Measurements from ENCODE around the gene APOL6.
"Not testable (repeated sequence)": the region's sequence is repeated elsewhere in the genome, so short reads cannot be mapped to it uniquely, and the experiment has no call there.

Gene APOL6

DNA sequence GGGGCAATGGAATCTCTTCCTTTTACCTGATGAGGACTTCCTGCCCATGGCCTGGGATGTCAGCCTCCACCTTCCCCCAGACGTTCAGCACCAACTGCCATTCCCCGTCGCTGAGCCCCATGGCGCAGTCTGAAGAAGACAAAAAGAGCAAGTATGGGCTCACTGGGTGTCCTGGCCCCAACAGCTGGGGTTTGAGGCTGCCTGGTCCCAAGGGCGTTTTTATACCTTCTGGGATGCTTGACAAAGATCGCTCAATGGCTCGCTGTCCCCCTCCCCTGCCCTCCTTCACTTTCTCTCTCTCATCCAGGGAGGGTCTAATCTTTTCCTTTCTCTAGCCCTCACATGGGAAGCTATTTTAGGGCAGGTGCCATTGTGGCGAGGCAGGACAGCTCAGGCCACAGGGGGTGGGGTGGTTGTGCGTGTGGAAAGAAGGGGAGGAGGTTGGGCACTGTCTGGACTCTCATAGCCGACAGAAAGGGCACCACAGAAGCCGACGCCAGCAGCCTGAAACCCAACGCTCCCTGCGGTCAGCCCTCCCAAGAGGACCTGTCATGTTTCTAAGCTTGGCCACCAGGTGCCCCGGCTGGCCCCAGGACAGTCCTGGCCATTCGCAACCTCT is 31.0 kb upstream of the APOL6 start, which contains the start of gene MB:
Gene MB (minus strand): TSS at position 193 of the 619 bp plus-strand sequence. CDS start 72 bp downstream, at position 121.
- no peak for DNase-seq (ENCODE audit: low read depth in 2 of 2)

DNA sequence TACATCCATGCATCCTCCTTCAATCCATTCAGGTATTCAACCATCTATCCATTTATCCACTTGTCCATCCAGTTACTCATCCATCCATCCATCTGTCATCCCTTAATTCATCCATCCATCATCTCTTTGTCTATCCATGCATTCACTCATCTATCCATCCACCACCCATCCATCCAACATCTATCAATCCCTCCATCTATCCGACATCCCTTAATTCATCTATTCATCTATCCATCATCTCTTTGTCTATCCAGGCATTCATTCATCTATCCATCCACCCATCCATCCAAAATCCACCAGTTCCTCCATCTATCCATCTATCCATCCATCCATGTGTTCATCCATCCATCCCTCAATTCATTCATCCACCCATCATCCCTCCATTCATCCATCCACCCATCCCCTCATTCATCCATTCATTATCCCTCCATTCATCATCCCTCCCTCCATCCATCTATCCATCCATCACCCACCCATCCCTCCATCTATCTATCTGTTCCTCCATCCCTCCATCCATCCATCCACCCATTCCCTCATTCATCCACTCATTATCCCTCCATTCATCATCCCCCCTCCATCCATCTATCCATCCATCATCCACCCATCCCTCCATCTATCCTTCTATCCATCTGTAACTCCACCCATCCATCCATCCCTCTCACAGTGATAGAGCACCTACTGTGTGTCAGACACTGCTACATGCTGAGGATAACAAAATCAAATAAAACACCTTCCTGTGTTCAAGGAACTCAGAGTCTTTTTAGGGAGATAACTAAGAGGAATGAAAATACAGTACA is 29.6 kb upstream of the APOL6 start:
- no peak for DNase-seq (ENCODE audit: low read depth in 2 of 2)

DNA sequence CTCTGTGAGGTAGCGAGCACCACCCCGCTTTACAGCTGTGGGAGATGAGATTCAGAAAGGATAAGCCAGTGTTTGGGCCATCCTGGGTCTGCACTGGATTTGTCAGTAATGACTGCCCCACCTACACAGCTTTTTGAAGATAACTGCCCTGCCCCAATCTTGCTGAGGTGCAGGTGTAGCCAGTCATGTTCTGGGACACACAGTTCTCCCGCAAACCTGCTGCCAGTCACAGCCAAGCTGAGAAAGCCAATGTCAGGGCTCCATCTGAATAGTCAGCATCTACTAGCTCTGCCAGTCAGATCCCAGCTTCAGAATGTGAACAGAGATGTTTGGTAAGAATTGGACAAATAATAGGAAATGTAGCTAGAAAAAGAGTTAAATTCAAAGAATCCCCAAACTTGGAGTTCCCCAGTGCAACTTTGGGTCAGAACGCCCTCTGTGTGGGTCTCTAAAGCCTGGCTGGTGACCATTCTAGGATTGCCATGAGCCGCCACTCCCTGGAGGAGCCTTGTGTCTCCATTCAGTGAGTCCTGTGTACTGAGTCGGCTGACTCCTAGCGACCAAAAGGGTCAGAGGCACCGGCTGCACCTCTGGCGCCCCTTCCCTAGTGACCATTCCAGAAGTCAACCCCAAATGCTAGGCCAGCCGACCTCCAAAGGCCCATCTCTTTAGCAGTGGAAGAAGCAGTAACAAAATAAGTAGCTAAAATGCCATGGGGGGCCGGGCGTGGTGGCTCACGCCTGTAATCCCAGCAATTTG is 28.7 kb upstream of the APOL6 start:
- DNase-seq (ENCODE audit: low read depth in 2 of 2), result no peak

DNA sequence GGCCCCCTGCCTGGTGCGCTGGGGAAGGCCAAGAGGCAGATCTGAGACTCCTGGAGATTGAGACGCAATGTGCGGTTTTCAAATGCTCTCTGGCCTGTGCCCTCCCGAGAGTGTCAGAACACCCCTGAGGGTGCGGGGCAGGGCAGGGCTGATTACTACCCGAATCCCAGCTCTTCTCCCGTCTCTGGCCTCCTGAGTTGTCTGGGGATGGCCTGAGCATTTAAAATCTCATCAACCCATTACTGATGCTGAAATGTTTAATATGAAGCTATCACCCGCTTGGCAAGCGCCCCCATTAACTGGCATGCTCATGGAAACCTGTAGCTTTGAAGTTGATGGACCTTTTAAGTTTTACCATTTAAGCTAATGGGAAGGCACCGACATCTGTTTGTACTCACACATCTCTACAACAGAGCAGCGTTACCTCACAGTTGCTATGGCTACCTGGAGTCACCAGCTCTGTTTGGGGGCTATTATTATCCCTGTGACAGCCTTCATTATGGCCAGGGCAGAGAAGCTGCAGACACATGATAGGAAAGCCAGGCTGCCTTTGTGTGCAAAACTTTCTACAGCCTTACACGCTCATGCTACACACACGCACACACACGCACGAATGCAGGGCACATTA is 27.5 kb upstream of the APOL6 start:
- DNase-seq (ENCODE audit: low read depth in 2 of 2), result no peak

DNA sequence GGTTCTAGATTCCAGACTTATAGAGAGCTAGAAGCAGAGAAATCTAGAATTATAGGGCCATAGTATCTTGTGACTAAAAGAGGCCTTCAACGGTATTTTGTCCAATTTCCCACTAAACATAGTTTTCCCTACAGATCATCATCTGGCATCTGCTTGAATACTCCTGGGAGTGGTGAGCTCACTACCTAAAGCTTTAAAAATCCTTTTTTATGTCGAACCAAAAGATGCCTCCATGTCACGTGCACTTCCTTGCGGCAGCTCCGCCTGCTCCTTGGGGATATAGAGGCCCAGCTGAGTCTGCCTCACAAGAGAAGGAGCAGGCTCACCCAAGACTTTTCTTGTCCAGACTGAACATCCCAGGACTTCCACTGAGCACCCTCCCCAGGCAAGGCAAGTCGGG is 26.8 kb upstream of the APOL6 start:
- no peak for DNase-seq (ENCODE audit: low read depth in 2 of 2)

DNA sequence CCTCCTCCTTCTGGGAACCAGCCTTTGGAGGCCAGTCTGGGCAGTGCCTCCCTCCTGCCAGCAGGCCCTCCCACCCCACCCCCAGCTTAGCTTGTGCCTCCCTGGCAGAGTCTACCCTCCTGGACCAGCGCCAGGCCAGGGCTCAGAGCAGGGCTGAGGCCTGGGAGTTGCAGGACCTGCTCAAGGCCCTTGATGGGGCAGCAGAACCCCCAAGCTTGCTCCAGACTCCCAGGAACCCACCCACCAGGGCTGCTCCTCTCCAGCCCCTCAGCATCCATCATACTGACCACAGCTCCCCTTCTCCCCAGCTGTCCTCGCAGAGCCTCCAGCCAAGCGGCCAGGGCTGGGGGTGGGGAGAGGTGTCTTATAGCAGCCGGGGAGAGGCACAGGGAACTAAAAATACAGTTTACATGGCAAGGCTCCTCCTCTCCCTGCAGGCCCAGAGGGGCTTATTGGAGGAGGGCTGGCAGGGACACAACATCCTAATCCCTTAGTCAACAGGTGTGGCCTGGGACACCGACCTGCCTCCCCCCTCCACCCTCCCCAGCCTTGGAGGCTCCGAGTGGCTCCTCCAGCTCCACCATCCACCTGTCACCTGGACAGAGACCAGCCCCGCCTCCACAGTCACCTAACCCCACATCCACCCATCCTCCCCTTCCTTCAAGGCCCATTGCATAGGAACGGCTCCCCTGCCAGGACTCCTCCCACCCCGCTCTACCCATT is 25.9 kb upstream of the APOL6 start:
- DNase-seq (ENCODE audit: low read depth in 2 of 2), result no peak

DNA sequence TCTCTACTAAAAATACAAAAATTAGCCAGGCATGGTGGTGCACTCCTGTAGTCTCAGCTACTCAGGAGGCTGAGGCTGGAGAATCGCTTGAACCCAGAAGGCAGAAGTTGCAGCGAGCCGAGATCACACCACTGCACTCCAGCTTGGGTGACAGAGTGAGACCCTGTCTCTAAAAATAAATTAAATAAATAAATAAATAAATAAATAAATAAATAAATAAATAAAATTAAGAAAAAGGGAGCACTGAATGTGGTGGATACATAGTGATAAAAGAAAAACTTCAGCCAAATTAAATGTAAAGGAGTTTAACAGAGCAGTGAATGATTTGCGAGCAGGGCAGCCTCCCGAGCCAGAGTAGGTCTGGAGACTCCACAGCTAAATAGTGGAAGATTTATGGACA is 24.4 kb upstream of the APOL6 start:
- DNase-seq (ENCODE audit: low read depth in 2 of 2), result not testable (repeated sequence)

DNA sequence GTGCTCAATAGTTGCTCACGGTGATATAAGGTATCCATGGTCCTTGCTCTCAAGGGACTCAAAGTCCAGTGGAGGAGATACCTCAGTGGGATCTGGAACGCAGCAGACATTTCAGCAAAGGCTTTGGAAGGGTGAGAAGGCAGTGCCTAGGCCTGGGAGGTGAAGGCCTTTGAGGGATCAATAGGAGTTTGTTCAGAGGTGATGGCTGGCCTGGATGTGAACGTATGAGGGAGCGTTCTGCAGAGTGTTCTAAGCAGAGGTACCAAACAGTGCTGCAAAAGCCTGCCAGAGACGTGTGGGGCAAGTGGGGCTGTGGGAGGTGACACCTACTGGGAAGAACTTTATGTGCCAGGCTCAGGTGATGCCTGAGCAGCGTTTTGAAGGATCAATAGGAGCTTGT is 23.7 kb upstream of the APOL6 start:
- no peak for DNase-seq (ENCODE audit: low read depth in 2 of 2)

DNA sequence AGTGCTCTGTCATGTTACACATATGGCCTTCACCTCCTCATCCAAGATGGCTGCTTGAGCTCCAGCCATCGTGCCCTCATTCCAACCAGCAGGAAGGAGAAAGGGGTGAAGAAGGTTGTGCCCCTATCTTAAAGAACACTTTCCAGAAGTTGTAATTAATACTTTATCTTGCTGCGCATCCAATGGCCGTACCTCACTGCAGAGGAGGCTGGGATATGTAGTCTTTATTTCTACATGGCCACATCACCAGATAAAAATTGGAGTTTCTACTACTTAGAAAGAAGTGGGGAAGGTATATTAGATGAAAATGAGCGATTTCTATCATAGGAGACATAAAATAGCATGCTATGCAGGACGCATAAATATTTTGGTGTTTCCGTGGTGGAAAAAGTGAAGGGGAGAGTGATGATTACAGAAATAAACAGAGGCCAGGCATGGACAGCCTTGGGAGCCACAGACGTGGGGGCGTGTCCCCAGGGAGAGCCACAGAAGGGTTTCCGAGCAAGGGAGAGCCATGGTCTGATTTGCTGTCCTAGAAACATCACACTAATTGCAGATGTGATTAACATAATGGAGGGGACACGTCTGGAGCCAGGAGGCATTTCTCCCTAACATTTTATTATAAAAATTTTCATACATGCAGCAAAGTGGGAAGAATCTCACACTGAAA is 22.3 kb upstream of the APOL6 start:
- no peak for DNase-seq (ENCODE audit: low read depth in 2 of 2)

DNA sequence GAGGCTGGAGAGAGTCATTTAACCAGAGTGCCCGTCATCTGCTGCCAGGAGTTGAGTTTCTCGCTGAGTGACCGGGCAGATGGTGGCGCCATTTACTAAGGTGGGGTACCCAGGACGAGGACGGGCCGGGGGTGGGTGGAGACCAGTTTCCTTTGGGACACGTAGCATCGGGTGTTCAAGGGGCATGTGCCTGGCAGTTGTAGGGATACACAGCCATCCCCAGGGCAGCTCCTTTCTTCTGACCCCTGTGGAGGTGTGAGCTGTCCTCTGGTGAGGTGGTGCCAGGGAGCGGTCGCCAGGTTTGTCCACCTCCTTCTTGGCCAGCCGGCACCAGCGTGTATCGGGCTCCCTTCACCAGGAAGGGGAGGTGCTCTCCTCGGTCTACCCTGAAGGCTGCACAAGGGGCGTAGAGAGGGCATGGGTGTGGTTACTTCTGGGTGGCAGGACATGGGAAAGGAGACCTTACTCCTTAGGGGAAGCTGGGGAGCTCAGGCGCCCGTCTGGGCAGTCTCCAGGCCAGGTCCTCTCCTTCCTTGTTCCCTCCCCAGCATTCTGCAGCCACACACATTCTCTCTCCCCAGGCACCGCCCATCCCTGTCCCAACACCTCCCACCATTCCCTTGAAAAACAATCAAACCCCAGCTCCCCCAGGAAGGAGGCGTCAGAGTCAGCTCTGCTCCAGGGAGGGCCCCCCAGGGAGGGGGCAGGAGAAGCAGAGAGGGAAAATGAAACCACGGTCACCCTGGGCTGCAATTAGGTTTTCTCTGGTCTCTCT is 20.8 kb upstream of the APOL6 start:
- peak; percentile 21 to 29 for DNase-seq (ENCODE audit: low read depth in 2 of 2)

DNA sequence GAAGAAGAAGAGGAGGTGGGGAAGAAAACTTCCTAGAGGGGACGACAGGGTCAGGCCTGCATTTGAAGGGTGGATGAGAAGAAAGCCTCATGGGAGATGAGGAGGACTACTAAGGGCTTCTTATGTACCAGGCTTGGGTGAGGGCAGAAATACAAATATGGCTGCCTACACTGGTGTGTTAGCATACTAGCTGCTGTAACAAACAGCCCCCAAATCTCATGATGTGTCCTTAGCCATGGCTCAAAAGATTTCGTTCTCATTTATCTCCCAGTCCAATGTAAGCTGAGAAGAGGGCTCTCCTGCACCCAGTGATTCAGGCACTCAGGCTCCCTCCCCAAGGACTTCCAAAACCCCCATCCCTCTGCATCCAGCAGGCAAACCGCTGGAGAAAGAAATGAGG is 19.5 kb upstream of the APOL6 start:
- no peak for DNase-seq (ENCODE audit: low read depth in 2 of 2)

DNA sequence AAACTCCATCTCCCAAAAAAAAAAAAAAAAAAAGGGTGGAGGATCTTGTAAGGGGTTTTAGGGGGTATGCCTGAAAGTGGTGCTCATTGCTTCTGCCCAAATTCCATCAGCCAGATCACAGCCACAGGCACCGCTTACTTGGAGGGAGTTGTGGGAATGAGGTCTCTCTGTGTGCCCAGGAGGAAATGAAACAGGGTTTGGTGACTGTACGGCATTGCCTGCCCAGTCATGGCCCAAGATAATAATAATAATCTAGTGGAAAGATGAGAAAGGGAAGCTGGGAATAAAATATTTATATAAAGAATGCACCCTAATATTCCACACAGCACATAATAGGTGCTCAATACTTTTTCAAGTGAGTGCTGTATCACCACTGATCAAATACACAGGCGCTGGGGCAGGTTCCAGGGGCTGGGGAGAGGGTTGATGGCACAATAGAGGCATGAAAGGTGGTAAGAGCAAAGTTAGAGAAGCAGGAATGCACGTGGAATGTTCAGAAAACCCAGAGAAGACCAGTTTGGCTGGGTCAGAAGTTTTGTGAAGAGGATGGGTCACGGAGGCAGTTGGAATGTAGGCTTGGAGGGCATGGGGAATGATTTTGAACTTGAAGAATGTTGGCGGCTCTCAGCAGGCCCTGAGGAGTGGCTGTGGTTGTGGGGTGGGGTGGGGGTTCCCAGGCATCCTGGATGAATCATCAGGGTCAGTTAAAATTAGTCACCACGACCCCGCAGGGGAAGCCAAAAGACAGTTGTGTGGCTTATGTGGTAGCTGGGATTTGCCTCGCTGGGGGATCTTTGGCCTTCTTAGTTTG is 18.6 kb upstream of the APOL6 start:
- DNase-seq (ENCODE audit: low read depth in 2 of 2), result peak in 1 of 2 donors; percentile 21

DNA sequence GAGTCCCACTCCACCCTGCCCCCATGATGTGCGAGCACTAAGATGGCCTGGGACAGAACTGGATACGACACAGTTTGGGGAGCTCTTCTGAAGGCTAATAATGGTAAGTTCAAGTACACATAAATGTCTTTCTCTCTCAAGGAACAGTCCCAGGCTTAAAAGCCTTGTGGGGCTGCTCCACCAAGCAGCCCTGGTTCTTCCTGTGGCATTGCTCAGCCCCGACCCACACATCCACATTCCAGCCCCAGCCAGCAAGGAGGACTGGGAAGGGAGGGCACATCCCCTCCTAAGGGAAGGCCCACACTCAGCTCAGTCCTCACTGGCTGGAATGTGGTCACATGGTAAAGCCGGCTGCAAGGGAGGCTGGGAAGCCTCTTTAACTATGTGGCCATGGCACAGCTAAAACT is 17.9 kb upstream of the APOL6 start:
- no peak for DNase-seq (ENCODE audit: low read depth in 2 of 2)

DNA sequence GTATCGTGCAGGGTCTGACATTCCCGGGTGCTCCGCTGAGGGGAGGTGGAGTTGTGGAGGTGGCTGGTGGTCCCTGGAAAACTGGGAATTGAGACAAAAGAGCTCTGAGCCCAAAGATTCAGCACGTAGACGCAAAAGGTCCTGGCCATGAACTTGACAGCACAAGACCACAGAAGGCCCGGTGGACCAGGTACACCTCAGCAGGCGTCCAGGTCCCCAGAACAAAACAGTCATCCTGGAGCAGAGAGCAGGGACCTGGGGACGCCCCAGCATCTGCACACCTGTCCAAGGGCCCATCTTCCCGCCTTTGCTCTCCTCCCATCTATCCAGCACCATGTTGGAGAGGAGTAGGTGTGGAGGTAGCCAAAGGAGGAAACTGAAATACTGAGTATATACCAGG is 17.4 kb upstream of the APOL6 start:
- no peak for DNase-seq (ENCODE audit: low read depth in 2 of 2)

DNA sequence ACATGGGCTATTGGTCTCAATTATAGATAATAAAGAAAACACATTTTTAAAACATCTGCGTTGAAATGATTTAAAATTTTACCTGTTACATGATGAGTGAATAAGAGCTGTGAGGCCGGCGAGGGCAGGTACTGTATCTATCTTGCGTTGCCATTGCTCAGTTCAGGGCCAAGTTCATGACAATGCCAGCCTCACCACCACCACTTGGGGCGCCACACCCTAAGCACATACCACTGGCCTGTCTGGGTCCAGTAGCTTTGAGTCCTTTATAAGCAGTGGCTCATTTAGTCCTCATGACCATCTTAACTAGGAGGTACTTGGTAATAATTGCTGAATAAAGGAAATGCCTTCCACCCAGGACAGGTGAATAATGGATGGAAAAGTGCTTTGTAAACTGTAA is 16.6 kb upstream of the APOL6 start:
- DNase-seq (ENCODE audit: low read depth in 2 of 2), result no peak

DNA sequence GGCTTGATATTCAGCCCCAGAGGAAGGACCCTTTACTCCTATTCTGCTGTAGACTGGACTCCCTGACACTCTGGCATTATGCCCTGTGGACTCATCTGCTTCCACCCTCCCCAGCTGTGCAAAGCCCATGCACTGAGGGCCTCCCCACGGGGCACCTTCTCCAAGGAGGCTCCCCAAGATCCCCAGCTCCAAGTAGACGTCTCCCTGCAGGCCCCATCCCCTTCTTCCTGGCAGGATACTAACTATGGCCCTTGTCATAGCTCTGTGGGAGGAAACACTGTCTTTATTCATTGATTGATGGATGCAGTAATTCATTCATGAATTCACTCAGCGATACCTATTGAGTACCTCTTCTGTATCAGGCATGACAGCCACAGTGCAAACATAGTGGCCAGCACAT is 15.3 kb upstream of the APOL6 start:
- no peak for DNase-seq (ENCODE audit: low read depth in 2 of 2)

DNA sequence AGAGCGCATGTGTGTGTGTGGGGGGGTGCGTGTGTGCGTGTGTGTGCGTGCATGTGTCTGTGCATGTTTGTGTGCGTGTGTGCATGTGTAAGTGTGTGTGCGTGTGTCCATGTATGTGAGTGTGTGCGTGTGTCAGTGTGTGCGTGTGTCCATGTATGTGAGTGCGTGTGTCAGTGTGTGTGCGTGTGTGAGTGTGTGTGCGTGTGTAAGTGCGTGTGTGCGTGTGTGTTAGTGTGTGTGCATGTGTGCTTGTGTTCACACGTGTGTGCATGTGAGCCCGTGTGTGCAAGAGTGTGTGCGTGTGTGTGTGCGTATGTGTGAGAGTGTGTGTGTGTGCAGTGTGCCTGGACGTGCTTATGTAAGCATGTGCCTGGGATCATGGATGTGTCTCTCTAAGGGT is 14.7 kb upstream of the APOL6 start:
- DNase-seq (ENCODE audit: low read depth in 2 of 2), result no peak

DNA sequence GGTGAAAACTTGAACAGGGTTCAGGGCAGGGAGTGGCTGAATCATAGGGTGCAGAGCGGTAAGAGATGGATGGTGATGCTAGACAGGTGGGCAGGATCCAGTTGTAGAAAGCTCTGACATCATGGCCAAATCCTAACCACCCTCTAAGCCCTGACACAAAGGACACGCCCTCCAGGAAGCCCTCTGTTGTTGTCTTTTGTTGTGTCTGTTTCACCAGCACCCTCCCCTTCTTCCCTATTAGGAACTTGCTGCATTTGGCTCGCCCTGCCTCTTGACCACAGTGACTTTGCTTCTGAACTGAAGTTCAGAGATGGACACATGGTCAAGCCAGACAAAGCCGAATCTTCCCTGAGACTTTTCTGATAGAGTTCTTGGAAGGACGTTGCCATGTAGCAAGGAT is 14.2 kb upstream of the APOL6 start:
- DNase-seq (ENCODE audit: low read depth in 2 of 2), result no peak

DNA sequence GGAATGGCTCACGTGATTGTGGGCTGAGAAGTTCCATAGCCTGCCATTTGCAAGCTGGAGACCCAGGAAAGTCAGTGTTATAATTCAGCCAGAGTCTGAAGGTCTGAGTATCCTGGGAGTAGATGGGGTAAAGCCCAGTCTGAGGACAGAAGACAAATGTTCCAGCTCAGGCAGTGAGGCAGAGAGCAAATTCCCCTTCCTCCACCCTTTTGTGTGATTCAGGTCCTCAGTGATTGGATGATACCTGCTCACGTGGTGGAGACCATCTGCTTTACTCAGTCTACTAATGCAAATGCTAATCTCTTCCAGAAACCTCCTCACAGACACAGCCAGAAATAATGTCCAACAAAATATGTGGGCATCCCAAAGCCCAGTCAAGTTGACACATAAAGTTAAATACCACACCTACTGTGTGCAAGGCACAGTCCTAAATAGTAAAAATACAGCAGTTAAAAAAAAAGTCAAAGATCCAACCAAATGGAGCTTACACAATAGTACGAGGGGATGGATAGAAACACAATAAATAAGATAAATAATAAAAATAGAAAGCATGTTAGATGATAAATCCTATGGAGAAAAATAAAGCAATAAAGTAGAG is 13.2 kb upstream of the APOL6 start:
- no peak for DNase-seq (ENCODE audit: low read depth in 2 of 2)

Data from stimulated activated CD8-positive, alpha-beta memory T cell treated with anti-CD3 and anti-CD28 coated beads, Interleukin-2, amount 100 ng/mL, for 1 hour (primary cell).